ENCODE data around the gene DIS3L2. TPM values are rescaled to one million over a fixed set of nuclear protein-coding genes. Genes with fewer than 3 reads are reported as not detected.

The DIS3L2 gene, protein sequence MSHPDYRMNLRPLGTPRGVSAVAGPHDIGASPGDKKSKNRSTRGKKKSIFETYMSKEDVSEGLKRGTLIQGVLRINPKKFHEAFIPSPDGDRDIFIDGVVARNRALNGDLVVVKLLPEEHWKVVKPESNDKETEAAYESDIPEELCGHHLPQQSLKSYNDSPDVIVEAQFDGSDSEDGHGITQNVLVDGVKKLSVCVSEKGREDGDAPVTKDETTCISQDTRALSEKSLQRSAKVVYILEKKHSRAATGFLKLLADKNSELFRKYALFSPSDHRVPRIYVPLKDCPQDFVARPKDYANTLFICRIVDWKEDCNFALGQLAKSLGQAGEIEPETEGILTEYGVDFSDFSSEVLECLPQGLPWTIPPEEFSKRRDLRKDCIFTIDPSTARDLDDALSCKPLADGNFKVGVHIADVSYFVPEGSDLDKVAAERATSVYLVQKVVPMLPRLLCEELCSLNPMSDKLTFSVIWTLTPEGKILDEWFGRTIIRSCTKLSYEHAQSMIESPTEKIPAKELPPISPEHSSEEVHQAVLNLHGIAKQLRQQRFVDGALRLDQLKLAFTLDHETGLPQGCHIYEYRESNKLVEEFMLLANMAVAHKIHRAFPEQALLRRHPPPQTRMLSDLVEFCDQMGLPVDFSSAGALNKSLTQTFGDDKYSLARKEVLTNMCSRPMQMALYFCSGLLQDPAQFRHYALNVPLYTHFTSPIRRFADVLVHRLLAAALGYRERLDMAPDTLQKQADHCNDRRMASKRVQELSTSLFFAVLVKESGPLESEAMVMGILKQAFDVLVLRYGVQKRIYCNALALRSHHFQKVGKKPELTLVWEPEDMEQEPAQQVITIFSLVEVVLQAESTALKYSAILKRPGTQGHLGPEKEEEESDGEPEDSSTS
- total RNA-seq (2021; fragmentation: NEBNext Ultra II Directional; extraction: Animal tissue kit (Norgen Biotek cat#: 25700)) = 21.6 and 26.8 TPM in 2 replicates
- polyA plus RNA-seq (2011; rRNA removed) = 11.5 and 19.0 TPM in 2 replicates
- 10.1 TPM for polyA plus RNA-seq (2011; cell fraction: cytosol; rRNA removed)
- 44.2 TPM for polyA plus RNA-seq (2011; cell fraction: nucleus; rRNA removed)
- polyA plus RNA-seq (2012, experiment 1 of 2) = 16.7 to 23.4 TPM (median 19.8 TPM) in 4 replicates
- polyA plus RNA-seq (2012, experiment 2 of 2) = 7.2 TPM
- polyA plus RNA-seq (2013, experiment 1 of 2) = 14.0 TPM
- 13.3 TPM for polyA plus RNA-seq (2013, experiment 2 of 2)
- polyA minus RNA-seq (2011; rRNA and poly(A)+ RNA removed) = 10.6 and 13.7 TPM in 2 replicates
- 7.4 TPM for polyA minus RNA-seq (2011; cell fraction: cytosol; rRNA and poly(A)+ RNA removed)
- 31.5 TPM for polyA minus RNA-seq (2011; cell fraction: nucleus; rRNA and poly(A)+ RNA removed)
- long read RNA-seq, experiment 1, partial matches to known transcripts = 0 of 2 reads
- long read RNA-seq, experiment 1, other reads (novel, unspliced or antisense) = 1 of 2 reads
- long read RNA-seq, experiment 2, partial matches to known transcripts = 1 of 4 reads
- long read RNA-seq, experiment 2, other reads (novel, unspliced or antisense) = 1 of 4 reads

DNA sequence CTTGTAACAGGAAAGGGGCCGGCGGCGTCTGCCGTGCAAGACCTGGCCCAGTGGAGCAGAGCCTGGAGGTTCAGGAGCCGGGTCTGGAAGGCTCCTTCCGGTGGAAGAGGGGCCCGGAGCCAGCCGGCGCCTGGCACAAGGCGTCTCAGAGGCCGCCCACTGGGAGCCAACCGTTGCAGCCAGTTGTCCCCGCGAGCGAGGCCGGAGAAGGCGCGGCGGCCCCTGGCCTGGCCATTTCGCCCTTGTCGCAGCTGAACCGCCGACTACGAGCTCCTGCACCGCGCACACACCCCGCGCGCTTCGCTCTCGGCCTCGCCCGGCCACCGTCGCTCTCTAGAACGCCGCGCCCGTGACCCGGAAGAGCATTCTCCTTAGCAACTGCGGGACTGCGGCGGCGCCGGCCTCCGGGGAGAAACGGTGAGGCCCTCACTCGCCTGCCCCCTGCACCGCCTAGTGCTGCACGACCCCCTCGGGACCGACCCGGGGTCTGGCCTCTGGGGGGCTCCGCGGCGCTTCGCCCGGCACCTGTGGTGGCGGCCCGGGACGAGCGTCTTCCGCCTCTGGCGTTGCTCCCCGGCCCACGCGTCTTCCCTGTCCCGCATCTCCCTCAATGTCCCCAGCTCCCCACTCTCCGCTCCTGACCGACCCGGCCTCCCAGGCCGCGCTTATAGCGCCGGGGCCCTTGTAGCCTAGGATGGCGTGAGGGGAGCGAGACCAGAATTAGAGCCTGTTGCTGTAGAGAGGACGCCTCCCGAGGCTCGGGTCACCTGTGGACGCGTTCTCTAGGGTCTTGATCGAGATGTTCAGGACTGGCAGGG lies at the start of gene DIS3L2:
DIS3L2 (plus strand) TSS at position 365 of the 818 bp plus-strand sequence. CDS start 53,215 bp downstream, outside the sequence.
- ChIA-PET POLR2A (ENCODE audit: partially characterized antibody) (interaction anchor here (0.6 to 2.3 kb wide), 10 partner anchors 8 to 364 kb away, joined by 3 to 7 read pairs (median 4); no protein-coding TSS in a partner anchor), CTCF (ENCODE audit: partially characterized antibody) (interaction anchor here (1.4 kb wide), 1 partner anchor 53 kb away, joined by 3 read pairs; no protein-coding TSS in a partner anchor)
- Histone ChIP-seq H3K18ac (ENCODE audit: extremely low read depth, low read length) (peak within 1 kb of the TSS; percentile 95), H2AFZ (ENCODE audit: low read length) (peak within 1 kb of the TSS; percentile 59), H3K79me2 (ENCODE audit: control insufficient read depth in 1 of 2, insufficient read depth in 2 of 2, low read length in 2 of 2) (peaks cover 0 to 31% of the 10 kb centered on the region in 2 experiments; a peak in 2 of 4 replicates), H2BK5ac (ENCODE audit: low read depth, low read length) (peak within 1 kb of the TSS; percentile 83), H2BK12ac (ENCODE audit: low read depth, low read length) (no peak within 1 kb of the TSS), H2AK5ac (ENCODE audit: low read depth, low read length) (no peak within 1 kb of the TSS), H3K56ac (replicated peaks; ENCODE audit: insufficient read length, low read depth, low read length) (peak within 1 kb of the TSS; percentile 37), H4K20me1 (replicated peaks in 1 of 2; ENCODE audit: control insufficient read depth in 1 of 2, insufficient read depth in 2 of 2, low read length in 2 of 2) (no peaks in the 10 kb centered on the region), H4K8ac (ENCODE audit: extremely low read depth, insufficient read depth, low read length) (peak within 1 kb of the TSS; percentile 94), H3K79me1 (ENCODE audit: low read depth, low read length) (peaks cover 2% of the 10 kb centered on the region; the same call in 1 of the 2 replicates), H3K23ac (ENCODE audit: insufficient read length) (no peak within 1 kb of the TSS), H3K14ac (ENCODE audit: insufficient read length) (no peak within 1 kb of the TSS), H3K4me1 (replicated peaks in 1 of 4; ENCODE audit: control insufficient read depth in 3 of 4, insufficient read depth in 4 of 4, low read length in 3 of 4) (peaks cover 0 to 4% (median 1%) of the 10 kb centered on the region in 4 experiments; a peak in 2 of 7 replicates), H2BK20ac (ENCODE audit: low read length) (no peak within 1 kb of the TSS), H3K27me3 (replicated peaks in 1 of 4; ENCODE audit: control insufficient read depth in 3 of 4, extremely low read depth in 1 of 4, insufficient read depth in 3 of 4, low read length in 3 of 4) (peaks cover 0 to 3% (median 0%) of the 10 kb centered on the region in 4 experiments; a peak in 1 of 7 replicates), H4K5ac (ENCODE audit: insufficient read length, low read depth, low read length) (peak within 1 kb of the TSS; percentile 73), H2BK120ac (replicated peaks; ENCODE audit: low read depth, low read length) (no peak within 1 kb of the TSS), H3K27ac (ENCODE audit: low read depth, low read length) (peak within 1 kb of the TSS; percentile 71), H3K4ac (replicated peaks; ENCODE audit: insufficient read length, low read depth, low read length) (peak within 1 kb of the TSS; percentile 57), H4K91ac (replicated peaks; ENCODE audit: insufficient read length, low read length) (peak within 1 kb of the TSS; percentile 34), H2BK15ac (ENCODE audit: low read length) (peak within 1 kb of the TSS; percentile 16; the same call in 1 of the 2 replicates), H3K4me2 (ENCODE audit: insufficient read depth in 1 of 2, low read depth in 2 of 2, low read length in 2 of 2) (peak within 1 kb of the TSS; percentile 77 to 100), H3K36me3 (ENCODE audit: control insufficient read depth in 2 of 4, insufficient read depth in 4 of 4, low read length in 3 of 4) (no peaks in the 10 kb centered on the region), H3K23me2 (ENCODE audit: low read depth, low read length) (peaks cover 7% of the 10 kb centered on the region; the same call in 1 of the 2 replicates), H3K9ac (replicated peaks in 1 of 4; ENCODE audit: extremely low read depth in 1 of 4, low read depth in 3 of 4, low read length in 3 of 4) (peak within 1 kb of the TSS; percentile 42 to 76 (median 67)), H3K9me3 (ENCODE audit: insufficient read depth in 2 of 2, low read depth in 1 of 2, low read length in 1 of 2) (no peaks in the 10 kb centered on the region), H3K4me3 (ENCODE audit: extremely low read depth in 1 of 4, insufficient read depth in 2 of 4, low read depth in 3 of 4, low read length in 4 of 4) (peak within 1 kb of the TSS; percentile 79 to 91 (median 87))
- FAIRE-seq = no peak
- WGBS, 2 experiments (ENCODE audit: extremely low coverage in 1 of 2, insufficient coverage in 1 of 2, insufficient read length in 1 of 2, insufficient replicate concordance in 2 of 2, low coverage in 1 of 2, low lambda C conversion rate in 2 of 2, missing lambda C conversion rate in 1 of 2) = 2% methylated on average over 80 of the region's 83 CpGs; no CpG with 5 or more reads in 1 of the 2 experiments
- peak; percentile 36 to 86 for DNase-seq (ENCODE audit: low read depth in 1 of 2, low spot score in 2 of 2)
- TF ChIP-seq GTF2F1 (IDR thresholded peaks at IDR 0.05; ENCODE audit: borderline replicate concordance, low read depth, low read length) (no peak), RNF2 (IDR thresholded peaks at IDR 0.05; ENCODE audit: borderline replicate concordance, low read depth, low read length, missing control alignments, poor library complexity, severe bottlenecking) (no peak)

Measured in H1 (cell line).